GM12878 (cell line): Measurements from ENCODE around the gene STX8.

Experiments
- EZH2 ChIP-seq: IDR thresholded peaks from 2 replicates; pipeline ENCODE4 v1.6.1; 2012; ENCODE audit warnings: low read depth, mild to moderate bottlenecking, control low read depth, inconsistent platforms, low read length, borderline replicate concordance; ENCODE audit not compliant: control insufficient read depth
- POLR2A ChIP-seq: IDR thresholded peaks from 2 replicates; pipeline ENCODE4 v1.6.1; 2011; ENCODE audit warnings: low read depth, mild to moderate bottlenecking, low read length
- RBBP5 ChIP-seq: fragments of 200-600 bp; sonication (generic); conservative IDR thresholded peaks from 2 replicates; pipeline ENCODE4 v1.6.1; 2016
- RELA ChIP-seq: fragments of 450-650 bp; IDR thresholded peaks from 2 replicates; pipeline ENCODE4 v1.8.0; 2014; ENCODE audit warnings: borderline replicate concordance; ENCODE audit not compliant: partially characterized antibody
- RFX5 ChIP-seq: IDR thresholded peaks from 2 replicates; pipeline ENCODE4 v1.6.1; 2011; ENCODE audit warnings: low read depth, low read length, improper control_type of control experiment
- SREBF1 ChIP-seq: IDR thresholded peaks from 2 replicates; pipeline ENCODE4 v1.6.1; 2012; ENCODE audit warnings: mild to moderate bottlenecking, low read length
- TF ChIP-seq, protein P1 (sequence below): IDR thresholded peaks from 2 replicates; pipeline ENCODE4 v1.6.1; 2011; ENCODE audit warnings: borderline replicate concordance, low read depth, mild to moderate bottlenecking, moderate library complexity, mixed read lengths, low read length; ENCODE audit not compliant: insufficient read depth; ENCODE audit errors: extremely low read length

DNA sequence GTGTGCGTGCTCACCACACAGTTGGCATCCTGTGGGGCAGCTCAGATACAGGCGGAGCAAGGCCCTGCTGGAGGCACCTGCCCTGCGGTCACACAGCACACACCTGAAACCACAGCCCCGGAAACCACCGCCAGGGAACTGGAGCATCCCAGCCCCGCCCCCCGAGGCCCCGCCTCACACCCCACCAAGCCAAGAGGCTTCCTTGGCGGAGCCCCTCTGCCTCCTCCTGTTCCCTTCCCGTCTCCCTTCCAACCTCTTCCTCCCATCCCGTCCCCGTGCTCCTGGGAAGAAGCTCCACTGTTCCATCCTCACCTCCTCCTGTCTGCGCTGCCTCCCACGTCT lies 348.9 kb downstream of the STX8 start:
- TF ChIP-seq EZH2 (no peak), RFX5 (no peak), RBBP5 (no peak), SREBF1 (no peak), POLR2A (no peak), RELA (no peak)
- TF ChIP-seq, protein P1, sequence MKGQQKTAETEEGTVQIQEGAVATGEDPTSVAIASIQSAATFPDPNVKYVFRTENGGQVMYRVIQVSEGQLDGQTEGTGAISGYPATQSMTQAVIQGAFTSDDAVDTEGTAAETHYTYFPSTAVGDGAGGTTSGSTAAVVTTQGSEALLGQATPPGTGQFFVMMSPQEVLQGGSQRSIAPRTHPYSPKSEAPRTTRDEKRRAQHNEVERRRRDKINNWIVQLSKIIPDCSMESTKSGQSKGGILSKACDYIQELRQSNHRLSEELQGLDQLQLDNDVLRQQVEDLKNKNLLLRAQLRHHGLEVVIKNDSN = no peak
